ENCODE measurements around the gene MAPK10.

The MAPK10 gene

GRCh38 chr4:85963231-85963630 is 396.6 kb downstream of the MAPK10 start:
- TF ChIP-seq, protein P1, sequence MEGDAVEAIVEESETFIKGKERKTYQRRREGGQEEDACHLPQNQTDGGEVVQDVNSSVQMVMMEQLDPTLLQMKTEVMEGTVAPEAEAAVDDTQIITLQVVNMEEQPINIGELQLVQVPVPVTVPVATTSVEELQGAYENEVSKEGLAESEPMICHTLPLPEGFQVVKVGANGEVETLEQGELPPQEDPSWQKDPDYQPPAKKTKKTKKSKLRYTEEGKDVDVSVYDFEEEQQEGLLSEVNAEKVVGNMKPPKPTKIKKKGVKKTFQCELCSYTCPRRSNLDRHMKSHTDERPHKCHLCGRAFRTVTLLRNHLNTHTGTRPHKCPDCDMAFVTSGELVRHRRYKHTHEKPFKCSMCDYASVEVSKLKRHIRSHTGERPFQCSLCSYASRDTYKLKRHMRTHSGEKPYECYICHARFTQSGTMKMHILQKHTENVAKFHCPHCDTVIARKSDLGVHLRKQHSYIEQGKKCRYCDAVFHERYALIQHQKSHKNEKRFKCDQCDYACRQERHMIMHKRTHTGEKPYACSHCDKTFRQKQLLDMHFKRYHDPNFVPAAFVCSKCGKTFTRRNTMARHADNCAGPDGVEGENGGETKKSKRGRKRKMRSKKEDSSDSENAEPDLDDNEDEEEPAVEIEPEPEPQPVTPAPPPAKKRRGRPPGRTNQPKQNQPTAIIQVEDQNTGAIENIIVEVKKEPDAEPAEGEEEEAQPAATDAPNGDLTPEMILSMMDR (IDR thresholded peaks at IDR 0.05) = no peak
- no peak for TF ChIP-seq ZFX (IDR thresholded peaks at IDR 0.05; ENCODE audit: borderline replicate concordance)

GRCh38 chr4:85961887-85962286 is 398.0 kb downstream of the MAPK10 start:
- no peak for TF ChIP-seq ZFX (IDR thresholded peaks at IDR 0.05; ENCODE audit: borderline replicate concordance)
- TF ChIP-seq, protein P1 (IDR thresholded peaks at IDR 0.05) = no peak
- H3K27ac ChIP-seq = no peak overlapping the region

More at GRCh38 chr4:85963231-85963630, 396.6 kb downstream of the MAPK10 start:
- peak overlapping the region; percentile 34 for H3K27ac ChIP-seq

DNA sequence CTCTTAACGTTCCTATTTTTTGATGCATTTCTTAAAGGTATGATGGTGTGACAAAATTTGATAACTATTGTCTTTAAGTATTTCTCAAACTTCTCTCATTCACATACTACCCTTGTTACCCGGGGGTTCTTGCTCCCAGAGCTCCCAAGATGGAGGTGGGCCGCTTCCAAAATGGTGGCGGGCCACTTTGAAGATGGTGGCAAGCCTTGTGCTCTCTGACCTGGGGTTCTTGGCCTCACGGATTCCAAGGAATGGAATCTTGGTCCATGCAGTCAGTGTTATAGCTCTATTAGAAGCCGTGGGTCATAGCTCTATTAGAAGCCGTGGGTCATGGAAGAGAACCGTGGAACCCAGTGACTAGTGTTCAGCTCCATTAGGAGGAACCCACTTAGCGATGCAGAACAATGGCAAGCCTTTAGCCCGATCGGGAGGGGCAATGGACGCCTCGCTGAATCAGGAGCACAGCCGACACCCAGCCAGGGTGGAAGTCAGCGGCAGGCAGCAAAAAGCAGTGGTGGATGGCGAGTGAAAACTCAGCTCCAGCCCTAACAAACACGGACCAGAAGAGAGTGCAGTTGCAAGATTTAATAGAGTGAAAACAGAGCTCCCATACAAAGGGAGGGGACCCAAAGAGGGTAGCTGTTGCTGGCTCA is 403.4 kb downstream of the MAPK10 start:
- TF ChIP-seq ZFX (IDR thresholded peaks at IDR 0.05; ENCODE audit: borderline replicate concordance) = no peak
- TF ChIP-seq, protein P1 (IDR thresholded peaks at IDR 0.05) = no peak
- H3K27ac ChIP-seq = no peak overlapping the region

GRCh38 chr4:85955620-85956292 is 404.1 kb downstream of the MAPK10 start:
- TF ChIP-seq ZFX (IDR thresholded peaks at IDR 0.05; ENCODE audit: borderline replicate concordance) = no peak
- TF ChIP-seq, protein P1 (IDR thresholded peaks at IDR 0.05) = no peak
- H3K27ac ChIP-seq = no peak overlapping the region

DNA sequence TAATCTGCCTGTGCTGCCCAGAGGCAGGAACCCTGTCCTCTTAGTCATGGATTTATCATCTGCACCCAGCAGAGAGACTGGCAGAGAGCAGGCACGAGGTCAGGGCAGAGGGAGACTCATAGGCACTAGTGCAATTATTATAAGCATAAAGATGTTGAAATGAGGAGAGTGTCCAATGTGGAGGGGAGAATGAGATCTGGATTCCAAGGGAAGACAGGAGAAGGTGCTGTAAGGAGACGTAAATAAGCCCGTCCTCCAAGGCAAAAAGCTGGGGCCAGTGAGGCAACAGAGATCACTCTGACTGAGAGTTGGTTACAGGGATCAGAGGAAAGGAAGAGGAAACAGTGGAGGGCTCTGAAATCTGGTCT is 406.2 kb downstream of the MAPK10 start:
- H3K27ac ChIP-seq = no peak overlapping the region
- TF ChIP-seq, protein P1 (IDR thresholded peaks at IDR 0.05) = no peak
- TF ChIP-seq ZFX (IDR thresholded peaks at IDR 0.05; ENCODE audit: borderline replicate concordance) = no peak

- TF ChIP-seq, protein P1 (IDR thresholded peaks at IDR 0.05) = no peak
- no peak for TF ChIP-seq ZFX (IDR thresholded peaks at IDR 0.05; ENCODE audit: borderline replicate concordance)
Measured at GRCh38 chr4:85952972-85953650, 406.7 kb downstream of the MAPK10 start.

GRCh38 chr4:85952528-85952927 is 407.3 kb downstream of the MAPK10 start:
- TF ChIP-seq ZFX (IDR thresholded peaks at IDR 0.05; ENCODE audit: borderline replicate concordance) = no peak
- TF ChIP-seq, protein P1 (IDR thresholded peaks at IDR 0.05) = no peak
- H3K27ac ChIP-seq = no peak overlapping the region

More at GRCh38 chr4:85952972-85953650, 406.7 kb downstream of the MAPK10 start:
- no peak overlapping the region for H3K27ac ChIP-seq

Data from 22Rv1 (cell line).